Stimulated activated CD8-positive, alpha-beta memory T cell treated with anti-CD3 and anti-CD28 coated beads, Interleukin-4, amount 100 ng/mL, for 1 hour (primary cell): Measurements from ENCODE around the gene C4orf36.

Experiments used
- DNase-seq, 2 donors: peaks; one replicate each; pipeline ENCODE4 v3.0.0-alpha.2; 2020; ENCODE audit warnings: low read depth in 2 of 2, low spot score in 1 of 2

Gene C4orf36

GRCh38 chr4:86891762-86892635 lies at the start of gene C4orf36:
Gene C4orf36, minus strand, starts transcription at chr4:86892422. Its CDS starts 902 bp downstream, at chr4:86891520.
- DNase-seq, result no peak

- no peak for DNase-seq
These were observed 48.8 kb upstream of the C4orf36 start for GRCh38 chr4:86940920-86941460.

- no peak for DNase-seq
These were observed 47.7 kb upstream of the C4orf36 start for GRCh38 chr4:86939729-86940575.

GRCh38 chr4:86938771-86939520 lies 46.7 kb upstream of the C4orf36 start:
- DNase-seq, result no peak

GRCh38 chr4:86935853-86936733 lies 43.9 kb upstream of the C4orf36 start:
- DNase-seq, result peak; percentile 53 to 55

- DNase-seq, result peak in 1 of 2 donors; percentile 4
These were observed 43.3 kb upstream of the C4orf36 start for GRCh38 chr4:86935566-86935852.

GRCh38 chr4:86934771-86935565 lies 42.7 kb upstream of the C4orf36 start, which contains the start of gene AFF1:
Gene AFF1, plus strand, starts transcription at chr4:86935011. Its CDS starts 13,523 bp downstream, at chr4:86948534.
- peak; percentile 67 to 68 for DNase-seq

GRCh38 chr4:86934147-86934770 lies 42.0 kb upstream of the C4orf36 start:
- DNase-seq, result no peak

GRCh38 chr4:86928400-86929255 lies 36.4 kb upstream of the C4orf36 start:
- DNase-seq, result no peak

- DNase-seq, result no peak
These were observed 35.7 kb upstream of the C4orf36 start for GRCh38 chr4:86927843-86928395.

GRCh38 chr4:86926435-86927086 lies 34.3 kb upstream of the C4orf36 start:
- no peak for DNase-seq

GRCh38 chr4:86924811-86925210 lies 32.6 kb upstream of the C4orf36 start:
- no peak for DNase-seq

- DNase-seq, result no peak
These were observed 29.5 kb upstream of the C4orf36 start for GRCh38 chr4:86921608-86922252.

- DNase-seq, result no peak
These were observed 27.5 kb upstream of the C4orf36 start for GRCh38 chr4:86919561-86920223.

GRCh38 chr4:86918539-86919072 lies 26.4 kb upstream of the C4orf36 start:
- DNase-seq, result no peak
